ENCODE data around the gene TRPM2. TPM values are rescaled to one million over a fixed set of nuclear protein-coding genes. Genes with fewer than 3 reads are reported as not detected.

Gene TRPM2
- total RNA-seq, 1 experiment from 2014 or later, result 0.26 TPM

DNA sequence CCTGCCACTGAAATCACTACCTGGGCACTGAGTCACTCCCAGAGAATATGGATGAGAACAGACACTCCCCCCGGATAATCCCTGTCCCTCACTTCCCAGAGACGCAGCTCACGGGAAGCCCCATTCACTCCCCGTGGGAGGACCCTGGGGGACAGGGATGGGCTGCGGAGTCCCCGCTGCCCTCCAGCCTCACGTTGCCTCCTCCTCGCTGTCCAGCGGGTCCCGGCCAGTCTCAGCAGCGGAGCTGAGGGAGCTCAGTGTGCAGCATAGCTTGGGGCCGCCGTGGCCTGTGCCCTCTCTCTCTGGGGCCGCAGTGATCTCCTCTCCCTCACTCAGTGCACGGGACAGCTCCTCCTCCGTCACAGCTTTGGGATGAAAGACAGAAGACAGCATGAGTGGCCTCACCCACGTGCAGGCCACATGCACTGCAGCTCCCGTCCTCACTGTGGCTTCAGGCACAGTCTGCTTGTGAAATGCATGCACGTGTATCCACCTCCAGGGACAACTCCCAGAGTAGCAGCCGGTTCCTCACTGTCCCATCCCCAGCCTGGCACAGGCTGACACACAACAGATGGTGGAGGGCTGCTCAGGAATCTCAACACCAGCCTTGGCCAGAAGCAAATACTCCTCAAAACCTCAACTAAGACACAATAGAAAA, 21.6 kb upstream of the TRPM2 start:
- CTCF ChIA-PET, result no interaction called here
- Histone ChIP-seq H3K9me3 (ENCODE audit: control insufficient read depth, insufficient read depth, low read depth, low read length) (no peaks in the 10 kb centered on the region), H3K4me3 (ENCODE audit: low read depth in 2 of 2, low read length in 2 of 2) (no peak overlapping the region), H3K27ac (ENCODE audit: low read length) (no peak overlapping the region), H3K4me1 (ENCODE audit: control insufficient read depth, insufficient read depth, low read length) (no peaks in the 10 kb centered on the region; the same call in 1 of the 2 replicates), H3K36me3 (ENCODE audit: control insufficient read depth, insufficient read depth, low read length) (no peaks in the 10 kb centered on the region), H3K27me3 (ENCODE audit: control insufficient read depth, insufficient read depth, low read length) (no peaks in the 10 kb centered on the region)
- 0 out of 2 replicates have a peak, but pooled peaks have one; percentile 5 for ATAC-seq
- intact Hi-C loops (cut with micrococcal nuclease; ENCODE audit: unreplicated experiment), result no loop called here
- BruUV-seq (replicated peaks), result no TSS peak
- POLR2A ChIA-PET, result no interaction called here
- TF ChIP-seq, protein P1, sequence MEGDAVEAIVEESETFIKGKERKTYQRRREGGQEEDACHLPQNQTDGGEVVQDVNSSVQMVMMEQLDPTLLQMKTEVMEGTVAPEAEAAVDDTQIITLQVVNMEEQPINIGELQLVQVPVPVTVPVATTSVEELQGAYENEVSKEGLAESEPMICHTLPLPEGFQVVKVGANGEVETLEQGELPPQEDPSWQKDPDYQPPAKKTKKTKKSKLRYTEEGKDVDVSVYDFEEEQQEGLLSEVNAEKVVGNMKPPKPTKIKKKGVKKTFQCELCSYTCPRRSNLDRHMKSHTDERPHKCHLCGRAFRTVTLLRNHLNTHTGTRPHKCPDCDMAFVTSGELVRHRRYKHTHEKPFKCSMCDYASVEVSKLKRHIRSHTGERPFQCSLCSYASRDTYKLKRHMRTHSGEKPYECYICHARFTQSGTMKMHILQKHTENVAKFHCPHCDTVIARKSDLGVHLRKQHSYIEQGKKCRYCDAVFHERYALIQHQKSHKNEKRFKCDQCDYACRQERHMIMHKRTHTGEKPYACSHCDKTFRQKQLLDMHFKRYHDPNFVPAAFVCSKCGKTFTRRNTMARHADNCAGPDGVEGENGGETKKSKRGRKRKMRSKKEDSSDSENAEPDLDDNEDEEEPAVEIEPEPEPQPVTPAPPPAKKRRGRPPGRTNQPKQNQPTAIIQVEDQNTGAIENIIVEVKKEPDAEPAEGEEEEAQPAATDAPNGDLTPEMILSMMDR (IDR thresholded peaks at IDR 0.05), result no peak
- TF ChIP-seq TCF7L2 (IDR thresholded peaks at IDR 0.05; ENCODE audit: low read depth, low read length) (no peak), SIN3A (IDR thresholded peaks at IDR 0.05; ENCODE audit: borderline replicate concordance, insufficient read depth, low read depth, low read length) (no peak)
- TF ChIP-seq, protein P2, sequence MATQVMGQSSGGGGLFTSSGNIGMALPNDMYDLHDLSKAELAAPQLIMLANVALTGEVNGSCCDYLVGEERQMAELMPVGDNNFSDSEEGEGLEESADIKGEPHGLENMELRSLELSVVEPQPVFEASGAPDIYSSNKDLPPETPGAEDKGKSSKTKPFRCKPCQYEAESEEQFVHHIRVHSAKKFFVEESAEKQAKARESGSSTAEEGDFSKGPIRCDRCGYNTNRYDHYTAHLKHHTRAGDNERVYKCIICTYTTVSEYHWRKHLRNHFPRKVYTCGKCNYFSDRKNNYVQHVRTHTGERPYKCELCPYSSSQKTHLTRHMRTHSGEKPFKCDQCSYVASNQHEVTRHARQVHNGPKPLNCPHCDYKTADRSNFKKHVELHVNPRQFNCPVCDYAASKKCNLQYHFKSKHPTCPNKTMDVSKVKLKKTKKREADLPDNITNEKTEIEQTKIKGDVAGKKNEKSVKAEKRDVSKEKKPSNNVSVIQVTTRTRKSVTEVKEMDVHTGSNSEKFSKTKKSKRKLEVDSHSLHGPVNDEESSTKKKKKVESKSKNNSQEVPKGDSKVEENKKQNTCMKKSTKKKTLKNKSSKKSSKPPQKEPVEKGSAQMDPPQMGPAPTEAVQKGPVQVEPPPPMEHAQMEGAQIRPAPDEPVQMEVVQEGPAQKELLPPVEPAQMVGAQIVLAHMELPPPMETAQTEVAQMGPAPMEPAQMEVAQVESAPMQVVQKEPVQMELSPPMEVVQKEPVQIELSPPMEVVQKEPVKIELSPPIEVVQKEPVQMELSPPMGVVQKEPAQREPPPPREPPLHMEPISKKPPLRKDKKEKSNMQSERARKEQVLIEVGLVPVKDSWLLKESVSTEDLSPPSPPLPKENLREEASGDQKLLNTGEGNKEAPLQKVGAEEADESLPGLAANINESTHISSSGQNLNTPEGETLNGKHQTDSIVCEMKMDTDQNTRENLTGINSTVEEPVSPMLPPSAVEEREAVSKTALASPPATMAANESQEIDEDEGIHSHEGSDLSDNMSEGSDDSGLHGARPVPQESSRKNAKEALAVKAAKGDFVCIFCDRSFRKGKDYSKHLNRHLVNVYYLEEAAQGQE (IDR thresholded peaks at IDR 0.05; ENCODE audit: insufficient read depth in 1 of 2, low read depth in 2 of 2, low read length in 1 of 2), result no peak
- in situ Hi-C loops (cut with HindIII; ENCODE audit: low pct_unique_long_range_greater_than_20kb, low sequenced_read_pairs), result no loop called here
- DNase-seq (ENCODE audit: low read depth, low spot score), result no peak

DNA sequence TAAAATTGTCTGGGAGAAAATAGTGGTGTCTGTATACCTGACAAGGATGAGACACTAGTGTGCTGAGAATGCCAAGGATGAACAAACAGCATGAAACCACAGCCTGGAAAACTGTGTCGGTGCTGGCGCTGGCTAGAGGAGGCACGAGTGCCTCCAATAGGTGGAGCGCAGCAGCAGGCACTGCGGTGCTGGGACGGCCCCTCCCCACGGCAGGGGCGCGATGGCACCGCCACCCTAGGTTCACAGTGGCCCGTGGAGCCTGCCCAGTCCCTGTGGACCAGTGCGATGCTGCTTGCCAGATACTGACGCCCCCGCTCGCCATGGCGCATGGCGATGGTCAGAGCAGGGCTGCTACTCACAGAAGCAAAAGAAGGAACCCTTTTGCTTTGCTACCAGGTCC, 21.0 kb upstream of the TRPM2 start:
- TF ChIP-seq TCF7L2 (IDR thresholded peaks at IDR 0.05; ENCODE audit: low read depth, low read length) (no peak), POLR2AphosphoS5 (IDR thresholded peaks at IDR 0.05; ENCODE audit: low read depth, low read length) (no peak), SIN3A (IDR thresholded peaks at IDR 0.05; ENCODE audit: borderline replicate concordance, insufficient read depth, low read depth, low read length) (no peak)
- TF ChIP-seq, protein P2 (IDR thresholded peaks at IDR 0.05; ENCODE audit: insufficient read depth in 1 of 2, low read depth in 2 of 2, low read length in 1 of 2), result no peak
- TF ChIP-seq, protein P1 (IDR thresholded peaks at IDR 0.05), result no peak
- H3K4me1 ChIP-seq (ENCODE audit: control insufficient read depth, insufficient read depth, low read length), result no peaks in the 10 kb centered on the region; the same call in 1 of the 2 replicates
- H3K27ac ChIP-seq (ENCODE audit: low read length), result no peak overlapping the region
- H3K9me3 ChIP-seq (ENCODE audit: control insufficient read depth, insufficient read depth, low read depth, low read length), result no peaks in the 10 kb centered on the region
- ChIA-PET CTCF (no interaction called here), POLR2A (no interaction called here)
- BruUV-seq (replicated peaks), result no TSS peak
- in situ Hi-C loops (cut with HindIII; ENCODE audit: low pct_unique_long_range_greater_than_20kb, low sequenced_read_pairs), result no loop called here
- H3K27me3 ChIP-seq (ENCODE audit: control insufficient read depth, insufficient read depth, low read length), result no peaks in the 10 kb centered on the region
- ATAC-seq (no peak), DNase-seq (ENCODE audit: low read depth, low spot score) (no peak)
- intact Hi-C loops (cut with micrococcal nuclease; ENCODE audit: unreplicated experiment), result no loop called here
- no peaks in the 10 kb centered on the region for H3K36me3 ChIP-seq (ENCODE audit: control insufficient read depth, insufficient read depth, low read length)
- H3K4me3 ChIP-seq (ENCODE audit: low read depth in 2 of 2, low read length in 2 of 2), result no peak overlapping the region
